Brain microvascular endothelial cell (primary cell): Measurements from ENCODE around the gene POU2F2.

Experiments
- DNase-seq: peaks from one replicate; pipeline ENCODE4 v3.0.0-alpha.2; 2020
- H3K27ac ChIP-seq: fragments of 250-450 bp; sonication (Bioruptor Pico); 2 replicates; pipeline ENCODE4 v1.5.1; 2020; ENCODE audit warnings: mild to moderate bottlenecking, moderate library complexity
- H3K27me3 ChIP-seq: fragments of 250-450 bp; sonication (Bioruptor Pico); replicated peaks from 2 replicates; pipeline ENCODE4 v1.5.1; 2020; ENCODE audit warnings: mild to moderate bottlenecking
- H3K36me3 ChIP-seq: fragments of 250-450 bp; sonication (Bioruptor Pico); replicated peaks from 2 replicates; pipeline ENCODE4 v1.5.1; 2020; ENCODE audit warnings: mild to moderate bottlenecking
- H3K4me3 ChIP-seq: 2 replicates; pipeline ENCODE4 v1.5.1; 2011; ENCODE audit warnings: low read depth, mild to moderate bottlenecking, control low read depth, low read length, moderate library complexity
- in situ Hi-C: cut with HindIII; loops from 2 replicates; pipeline ENCODE4 v1.10.0; 2017; ENCODE audit warnings: low sequenced_read_pairs, low pct_ligation_motif_present
- TF ChIP-seq, protein P1 (sequence below): IDR thresholded peaks from 2 replicates; pipeline ENCODE4 v1.5.1; 2011; ENCODE audit warnings: low read depth, mild to moderate bottlenecking, moderate library complexity, low read length, control low read depth, inconsistent platforms; ENCODE audit errors: missing control alignments

Gene POU2F2

DNA sequence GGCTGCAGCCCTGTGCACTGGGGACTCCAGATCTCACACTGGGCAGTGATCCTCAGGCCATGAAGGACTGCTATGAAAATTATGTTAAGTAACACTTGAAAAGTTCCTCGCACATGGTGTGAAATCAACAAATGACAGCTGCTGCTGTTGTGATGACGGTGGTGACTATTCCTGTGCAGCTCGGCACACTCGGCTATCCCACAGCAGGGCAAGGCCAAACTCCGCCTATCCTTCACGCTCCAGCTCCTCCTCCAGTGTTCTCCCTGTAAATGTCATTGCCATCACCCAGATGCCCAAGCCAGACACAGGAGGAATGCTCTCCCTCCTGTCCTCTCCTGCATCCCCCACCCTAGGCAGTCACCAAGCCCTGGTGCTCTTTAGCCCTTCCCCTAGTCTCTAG, 93.6 kb downstream of the POU2F2 start:
- Histone ChIP-seq H3K36me3 (no peaks in the 10 kb centered on the region), H3K27ac (no peak overlapping the region)
- TF ChIP-seq, protein P1, sequence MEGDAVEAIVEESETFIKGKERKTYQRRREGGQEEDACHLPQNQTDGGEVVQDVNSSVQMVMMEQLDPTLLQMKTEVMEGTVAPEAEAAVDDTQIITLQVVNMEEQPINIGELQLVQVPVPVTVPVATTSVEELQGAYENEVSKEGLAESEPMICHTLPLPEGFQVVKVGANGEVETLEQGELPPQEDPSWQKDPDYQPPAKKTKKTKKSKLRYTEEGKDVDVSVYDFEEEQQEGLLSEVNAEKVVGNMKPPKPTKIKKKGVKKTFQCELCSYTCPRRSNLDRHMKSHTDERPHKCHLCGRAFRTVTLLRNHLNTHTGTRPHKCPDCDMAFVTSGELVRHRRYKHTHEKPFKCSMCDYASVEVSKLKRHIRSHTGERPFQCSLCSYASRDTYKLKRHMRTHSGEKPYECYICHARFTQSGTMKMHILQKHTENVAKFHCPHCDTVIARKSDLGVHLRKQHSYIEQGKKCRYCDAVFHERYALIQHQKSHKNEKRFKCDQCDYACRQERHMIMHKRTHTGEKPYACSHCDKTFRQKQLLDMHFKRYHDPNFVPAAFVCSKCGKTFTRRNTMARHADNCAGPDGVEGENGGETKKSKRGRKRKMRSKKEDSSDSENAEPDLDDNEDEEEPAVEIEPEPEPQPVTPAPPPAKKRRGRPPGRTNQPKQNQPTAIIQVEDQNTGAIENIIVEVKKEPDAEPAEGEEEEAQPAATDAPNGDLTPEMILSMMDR = no peak

DNA sequence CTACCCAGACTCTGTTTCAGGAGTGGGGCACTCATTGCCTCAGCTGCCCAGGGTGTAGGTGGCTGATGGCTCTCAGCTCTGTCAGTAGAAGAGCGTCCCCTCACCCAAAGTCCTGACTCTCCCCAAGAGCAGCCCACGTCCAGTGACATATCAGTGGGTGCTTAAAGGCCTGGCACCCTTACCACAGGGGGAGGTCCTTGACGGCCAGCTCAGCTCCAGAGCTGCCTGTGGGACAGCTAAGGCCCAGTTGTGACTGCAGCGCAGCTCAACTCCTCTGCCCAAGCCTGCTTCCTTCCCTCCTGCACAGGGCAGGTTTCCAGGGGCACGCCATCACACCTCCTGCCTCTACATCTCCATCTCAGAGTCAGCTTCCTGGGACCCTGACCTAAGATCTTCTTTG, 94.6 kb downstream of the POU2F2 start:
- TF ChIP-seq, protein P1 = no peak
- H3K27ac ChIP-seq = no peak overlapping the region
- H3K27me3 ChIP-seq = no peaks in the 10 kb centered on the region
- H3K36me3 ChIP-seq = no peaks in the 10 kb centered on the region
- DNase-seq = no peak
- H3K4me3 ChIP-seq = no peak overlapping the region
- in situ Hi-C loops = no loop called here

More for the DNA sequence above, 93.6 kb downstream of the POU2F2 start:
- Histone ChIP-seq H3K27me3 (no peaks in the 10 kb centered on the region), H3K4me3 (no peak overlapping the region)
- DNase-seq = no peak
- in situ Hi-C loops = no loop called here
